Measurements from ENCODE around the gene MRTFA.
"Not testable (repeated sequence)": the region's sequence is repeated elsewhere in the genome, so short reads cannot be mapped to it uniquely, and the experiment has no call there.

MRTFA gene

GRCh38 chr22:40636380-40637182 is at the start of gene MRTFA:
MRTFA (minus strand) TSS chr22:40636719.
- DNase-seq, result peak; percentile 99

GRCh38 chr22:40685406-40685805 is 48.9 kb upstream of the MRTFA start:
- peak in 1 of 2 donors; percentile 24 for DNase-seq

GRCh38 chr22:40684728-40685127 is 48.2 kb upstream of the MRTFA start:
- DNase-seq, result peak in 1 of 2 donors; percentile 11

GRCh38 chr22:40681451-40681850 is 44.9 kb upstream of the MRTFA start:
- DNase-seq, result no peak

- no peak for DNase-seq
These were observed 44.3 kb upstream of the MRTFA start for GRCh38 chr22:40680819-40681183.

GRCh38 chr22:40679964-40680818 is 43.7 kb upstream of the MRTFA start:
- no peak for DNase-seq

- DNase-seq, result no peak
These were observed 42.9 kb upstream of the MRTFA start, which contains the start of gene MCHR1 for GRCh38 chr22:40679249-40679963. MCHR1 (plus strand) TSS chr22:40679484; CDS start chr22:40679653, 169 bp downstream.

GRCh38 chr22:40678493-40679248 is 42.2 kb upstream of the MRTFA start:
- no peak for DNase-seq

GRCh38 chr22:40676644-40677043 is 40.1 kb upstream of the MRTFA start:
- DNase-seq, result no peak

GRCh38 chr22:40676166-40676565 is 39.6 kb upstream of the MRTFA start:
- DNase-seq, result not testable (repeated sequence)

- DNase-seq, result no peak
These were observed 37.8 kb upstream of the MRTFA start for GRCh38 chr22:40674274-40674673.

- no peak for DNase-seq
These were observed 36.5 kb upstream of the MRTFA start for GRCh38 chr22:40673017-40673416.

GRCh38 chr22:40671796-40672360 is 35.4 kb upstream of the MRTFA start:
- no peak for DNase-seq

GRCh38 chr22:40671369-40671768 is 34.9 kb upstream of the MRTFA start:
- no peak for DNase-seq

- DNase-seq, result no peak
These were observed 33.5 kb upstream of the MRTFA start for GRCh38 chr22:40670058-40670457.

GRCh38 chr22:40668611-40669411 is 32.3 kb upstream of the MRTFA start:
- DNase-seq, result no peak

GRCh38 chr22:40666151-40666848 is 29.8 kb upstream of the MRTFA start:
- no peak for DNase-seq

- DNase-seq, result no peak
These were observed 28.8 kb upstream of the MRTFA start for GRCh38 chr22:40665312-40665711.

GRCh38 chr22:40661671-40662070 is 25.2 kb upstream of the MRTFA start:
- no peak for DNase-seq

- DNase-seq, result no peak
These were observed 24.2 kb upstream of the MRTFA start for GRCh38 chr22:40660730-40661129.

- DNase-seq, result no peak
These were observed 22.6 kb upstream of the MRTFA start for GRCh38 chr22:40659166-40659565.

All from CD4-positive, alpha-beta T cell treated with Interleukin-1 beta for 1 hour (primary cell).